CD4-positive, alpha-beta T cell treated with Interferon gamma for 1 hour (primary cell): ENCODE measurements around the gene KLHL20.
"Not testable (repeated sequence)": the region's sequence is repeated elsewhere in the genome, so short reads cannot be mapped to it uniquely, and the experiment has no call there.

Experiments used
- DNase-seq: peaks from one replicate; pipeline ENCODE4 v3.0.0-alpha.2; 2020

KLHL20 gene, protein sequence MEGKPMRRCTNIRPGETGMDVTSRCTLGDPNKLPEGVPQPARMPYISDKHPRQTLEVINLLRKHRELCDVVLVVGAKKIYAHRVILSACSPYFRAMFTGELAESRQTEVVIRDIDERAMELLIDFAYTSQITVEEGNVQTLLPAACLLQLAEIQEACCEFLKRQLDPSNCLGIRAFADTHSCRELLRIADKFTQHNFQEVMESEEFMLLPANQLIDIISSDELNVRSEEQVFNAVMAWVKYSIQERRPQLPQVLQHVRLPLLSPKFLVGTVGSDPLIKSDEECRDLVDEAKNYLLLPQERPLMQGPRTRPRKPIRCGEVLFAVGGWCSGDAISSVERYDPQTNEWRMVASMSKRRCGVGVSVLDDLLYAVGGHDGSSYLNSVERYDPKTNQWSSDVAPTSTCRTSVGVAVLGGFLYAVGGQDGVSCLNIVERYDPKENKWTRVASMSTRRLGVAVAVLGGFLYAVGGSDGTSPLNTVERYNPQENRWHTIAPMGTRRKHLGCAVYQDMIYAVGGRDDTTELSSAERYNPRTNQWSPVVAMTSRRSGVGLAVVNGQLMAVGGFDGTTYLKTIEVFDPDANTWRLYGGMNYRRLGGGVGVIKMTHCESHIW

DNA sequence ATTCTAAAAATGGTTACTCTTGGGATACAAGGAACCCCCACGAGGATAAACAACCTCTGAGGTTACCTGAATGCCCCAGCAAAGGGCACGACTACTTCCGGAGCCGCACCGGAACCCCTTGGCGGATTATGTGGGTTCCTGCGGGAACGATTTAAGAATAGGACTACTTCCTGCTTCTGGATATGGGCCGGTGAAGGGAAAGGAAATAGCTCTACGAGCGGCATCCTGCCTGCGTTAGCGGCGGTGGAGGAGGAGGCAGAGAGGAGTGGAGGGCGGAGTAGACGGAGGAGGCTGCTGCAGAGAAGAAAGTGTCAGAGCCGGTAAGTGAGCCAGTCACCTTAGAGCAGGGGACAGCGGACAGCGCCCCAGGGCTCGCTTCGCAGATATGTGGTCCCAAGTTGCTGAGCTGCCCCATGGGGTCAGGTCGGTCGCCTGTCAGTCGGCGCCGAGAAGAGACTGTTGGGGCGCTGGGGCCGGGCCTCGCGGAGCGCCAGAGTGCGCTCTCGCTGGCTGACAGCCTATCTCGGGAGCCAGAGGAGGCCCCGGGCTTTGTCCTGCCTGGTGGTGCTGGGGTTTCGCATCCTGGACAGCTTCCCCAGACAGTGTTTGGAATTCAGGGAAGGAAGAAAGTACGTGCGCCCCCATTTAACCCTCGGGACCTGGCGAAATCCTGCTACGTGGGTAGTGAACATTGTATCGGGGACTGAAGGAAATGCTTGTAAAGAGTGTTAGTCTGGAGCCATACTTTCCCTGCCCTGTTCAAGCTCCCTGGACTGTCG lies at the start of gene KLHL20:
Gene KLHL20 (plus strand): TSS at position 223 of the 779 bp plus-strand sequence. CDS start 1,063 bp downstream, outside the sequence.
- DNase-seq = peak; percentile 86

DNA sequence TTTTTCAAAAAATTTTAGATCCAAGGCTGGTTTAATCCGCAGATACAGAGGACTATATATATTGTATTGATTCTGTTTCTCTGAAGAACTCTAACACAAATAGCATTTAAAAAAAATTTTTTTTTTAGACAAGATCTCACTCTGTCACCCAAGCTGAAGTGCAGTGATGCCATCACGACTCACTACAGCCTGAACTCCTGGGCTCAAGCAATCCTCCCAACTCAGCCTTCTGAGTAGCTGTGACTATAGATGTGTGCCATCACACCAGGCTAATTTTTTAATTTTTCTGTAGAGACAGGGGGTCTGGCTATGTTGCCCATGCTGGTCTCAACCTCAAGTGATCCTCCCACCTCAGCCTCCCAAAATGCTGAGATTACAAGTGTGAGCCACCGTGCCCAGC lies 48.1 kb upstream of the KLHL20 start:
- DNase-seq = no peak

GRCh38 chr1:173669491-173669941 lies 45.3 kb upstream of the KLHL20 start, which contains the start of gene ANKRD45:
Gene ANKRD45, minus strand, starts transcription at chr1:173669851. Its CDS starts 10,433 bp downstream, at chr1:173659418.
- DNase-seq = no peak

- DNase-seq = not testable (repeated sequence)
Observed at GRCh38 chr1:173674496-173674895, 40.3 kb upstream of the KLHL20 start.

- DNase-seq = not testable (repeated sequence)
Observed at GRCh38 chr1:173680152-173680551, 34.6 kb upstream of the KLHL20 start.

GRCh38 chr1:173682184-173682583 lies 32.6 kb upstream of the KLHL20 start:
- no peak for DNase-seq

DNA sequence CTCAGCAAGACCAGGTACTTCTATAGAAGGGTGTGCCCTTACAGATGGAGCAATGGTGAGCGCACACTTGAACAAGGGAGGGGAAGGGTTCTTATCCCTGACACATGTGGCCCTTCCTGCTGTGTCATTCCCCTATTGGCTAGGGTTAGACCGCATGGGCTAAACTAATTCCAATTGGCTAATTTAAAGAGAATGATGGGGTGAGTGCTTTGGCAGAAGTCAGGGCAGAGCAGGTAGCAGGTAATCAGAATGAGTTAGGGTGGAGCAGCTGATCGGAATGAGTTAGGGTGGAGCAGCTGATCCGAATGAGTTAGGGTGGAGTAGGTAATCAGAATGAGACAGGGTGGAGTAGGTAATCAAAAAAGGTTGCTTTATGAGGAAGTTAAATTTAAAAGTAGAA lies 30.9 kb upstream of the KLHL20 start:
- not testable (repeated sequence) for DNase-seq

DNA sequence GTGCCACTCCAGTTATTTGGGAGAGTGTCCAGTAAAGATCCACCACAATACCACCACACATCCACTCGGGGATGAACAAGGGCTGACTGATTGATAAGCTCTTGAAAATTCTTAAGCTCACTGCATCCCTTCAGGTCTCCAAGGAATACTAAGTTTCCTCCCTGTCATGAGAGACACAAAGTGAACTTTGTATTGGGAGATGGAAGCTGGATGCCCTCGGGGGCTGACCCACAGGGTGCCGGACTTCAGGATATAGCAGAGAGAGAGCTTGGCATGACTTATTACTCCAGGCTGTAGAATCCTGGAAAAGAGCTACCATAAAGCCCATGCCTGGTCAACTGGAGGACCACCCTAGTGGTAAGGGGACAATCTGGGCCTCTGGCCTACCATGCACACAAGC lies 29.7 kb upstream of the KLHL20 start:
- DNase-seq = not testable (repeated sequence)

GRCh38 chr1:173688300-173688699 lies 26.5 kb upstream of the KLHL20 start:
- no peak for DNase-seq

DNA sequence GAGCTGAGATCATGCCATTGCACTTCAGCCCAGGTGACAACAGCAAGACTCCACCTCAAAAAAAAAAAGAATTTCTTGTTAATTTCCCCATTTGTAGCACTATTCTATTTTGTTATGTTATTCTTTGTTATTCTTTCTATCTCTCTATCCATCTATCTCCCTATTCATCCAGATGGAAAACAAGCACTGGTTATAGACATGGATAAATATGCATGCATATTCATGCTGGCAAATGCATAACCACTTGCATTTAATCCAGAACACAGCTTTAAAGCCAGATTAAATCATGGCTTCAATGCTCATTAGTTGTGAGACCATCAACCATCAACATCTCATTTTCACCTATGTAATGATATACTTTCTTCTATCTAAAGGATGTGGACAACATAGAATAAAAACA lies 21.5 kb upstream of the KLHL20 start:
- DNase-seq = no peak

GRCh38 chr1:173701299-173701698 lies 13.5 kb upstream of the KLHL20 start:
- not testable (repeated sequence) for DNase-seq

- DNase-seq = no peak
Observed at GRCh38 chr1:173702736-173703135, 12.0 kb upstream of the KLHL20 start.

DNA sequence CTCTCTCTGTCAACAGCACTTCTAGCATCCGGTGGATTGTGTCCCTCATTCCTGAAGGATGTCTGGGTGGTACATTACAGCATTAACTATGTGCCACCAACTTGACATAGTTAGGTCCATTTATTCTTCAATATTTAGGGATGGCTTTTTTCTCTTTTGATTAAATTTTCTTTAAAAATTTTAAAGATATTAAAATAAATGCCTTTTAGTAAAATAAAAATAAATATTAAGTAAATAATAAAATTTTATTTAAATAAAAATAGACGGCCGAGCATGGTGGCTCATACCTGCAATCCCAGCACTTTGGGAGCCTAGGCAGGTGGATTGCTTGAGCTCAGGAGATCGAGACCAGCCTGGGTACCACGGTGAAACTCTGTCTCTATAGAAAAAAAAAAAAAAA lies 9.7 kb upstream of the KLHL20 start:
- no peak for DNase-seq

GRCh38 chr1:173708787-173709186 lies 6.0 kb upstream of the KLHL20 start:
- no peak for DNase-seq

DNA sequence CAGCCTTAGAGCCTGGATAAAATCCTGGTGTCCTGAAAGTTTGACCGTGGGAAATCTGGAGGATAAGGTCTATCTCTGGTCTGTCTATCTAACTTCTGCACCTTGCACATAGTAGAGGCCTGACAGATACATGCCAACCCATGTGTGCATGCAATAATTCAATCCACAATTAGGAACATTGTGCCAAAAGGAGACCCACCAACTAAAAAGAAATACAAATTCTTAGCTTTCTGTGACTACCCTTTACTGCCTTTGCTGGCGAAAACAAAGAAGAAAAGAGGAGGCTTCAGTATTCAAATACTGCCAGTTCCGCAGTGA lies 381 bp upstream of the KLHL20 start:
- DNase-seq = no peak

DNA sequence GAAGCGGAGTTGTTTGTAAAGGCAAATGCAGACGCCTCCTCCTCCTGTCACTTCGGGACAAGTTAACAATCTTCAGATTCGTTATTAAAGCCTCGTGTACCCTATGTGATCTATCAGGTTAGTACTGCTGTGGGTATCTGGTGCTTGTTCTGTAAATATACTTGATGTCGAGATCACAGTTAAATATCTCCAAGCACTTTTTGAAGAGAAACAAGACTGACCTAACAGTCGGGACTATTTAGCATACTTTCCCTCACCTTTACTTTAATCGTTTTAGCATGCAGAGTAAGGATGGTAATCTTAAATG lies 710 bp downstream of the KLHL20 start:
- no peak for DNase-seq

DNA sequence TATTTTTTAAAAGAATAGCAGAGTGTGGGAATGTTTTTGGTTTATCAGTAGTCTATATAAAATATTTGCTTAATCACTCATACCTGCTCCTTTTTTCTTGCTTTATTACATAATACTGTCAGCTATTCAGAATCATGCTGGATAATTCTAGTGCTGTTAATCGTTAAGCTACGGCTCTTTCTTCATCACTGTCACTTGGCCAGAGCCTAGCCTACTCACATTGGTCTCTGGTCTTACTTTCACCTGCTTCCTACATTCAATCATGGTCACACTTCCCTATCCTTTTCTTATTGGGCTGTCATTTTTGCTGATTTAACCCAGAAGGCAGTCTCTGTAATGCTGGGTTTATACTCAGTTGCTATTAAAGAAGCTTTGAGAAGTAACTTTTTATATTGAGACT lies 2.5 kb downstream of the KLHL20 start:
- no peak for DNase-seq

DNA sequence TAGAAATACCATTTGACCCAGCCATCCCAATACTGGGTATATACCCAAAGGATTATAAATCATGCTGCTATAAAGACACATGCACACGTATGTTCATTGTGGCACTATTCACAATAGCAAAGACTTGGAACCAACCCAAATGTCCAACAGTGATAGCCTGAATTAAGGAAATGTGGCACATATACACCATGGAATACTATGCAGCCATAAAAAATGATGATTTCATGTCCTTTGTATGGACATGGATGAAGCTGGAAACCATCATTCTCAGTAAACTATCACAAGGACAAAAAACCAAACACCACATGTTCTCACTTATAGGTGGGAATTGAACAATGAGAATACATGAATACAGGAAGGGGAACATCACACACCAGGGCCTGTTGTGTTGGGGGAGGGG lies 16.6 kb downstream of the KLHL20 start:
- DNase-seq = not testable (repeated sequence)

GRCh38 chr1:173733912-173734311 lies 19.1 kb downstream of the KLHL20 start:
- no peak for DNase-seq

GRCh38 chr1:173736104-173736503 lies 21.3 kb downstream of the KLHL20 start:
- not testable (repeated sequence) for DNase-seq

DNA sequence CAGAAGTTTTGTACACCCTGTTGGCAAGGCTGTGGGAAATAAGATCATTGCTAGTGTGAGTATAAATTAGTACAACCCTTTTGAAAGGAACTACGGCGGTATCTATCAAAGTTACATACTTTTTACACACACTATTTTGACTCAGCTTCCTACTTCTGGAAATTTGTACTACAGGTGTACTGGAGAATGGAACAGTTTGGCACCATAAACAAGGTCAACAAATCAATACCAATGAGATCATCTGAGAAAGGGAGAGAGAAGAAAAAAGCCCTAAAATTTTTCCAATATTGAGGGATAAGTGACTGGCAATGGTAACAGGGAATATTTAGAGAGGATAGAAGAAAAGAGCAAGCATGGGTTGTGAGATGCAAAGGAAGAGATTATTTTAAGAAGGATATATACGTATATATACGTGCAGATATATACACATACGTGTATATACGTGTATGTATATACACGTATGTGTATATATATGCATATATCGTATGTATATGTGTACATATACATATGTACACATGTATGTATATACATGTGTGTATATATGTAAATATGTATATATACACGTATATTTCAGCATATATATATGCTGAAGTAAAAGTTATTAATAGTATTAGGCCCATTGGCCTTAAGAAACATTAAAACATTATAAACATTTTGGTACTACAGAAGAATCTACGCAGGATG lies 27.6 kb downstream of the KLHL20 start:
- no peak for DNase-seq

DNA sequence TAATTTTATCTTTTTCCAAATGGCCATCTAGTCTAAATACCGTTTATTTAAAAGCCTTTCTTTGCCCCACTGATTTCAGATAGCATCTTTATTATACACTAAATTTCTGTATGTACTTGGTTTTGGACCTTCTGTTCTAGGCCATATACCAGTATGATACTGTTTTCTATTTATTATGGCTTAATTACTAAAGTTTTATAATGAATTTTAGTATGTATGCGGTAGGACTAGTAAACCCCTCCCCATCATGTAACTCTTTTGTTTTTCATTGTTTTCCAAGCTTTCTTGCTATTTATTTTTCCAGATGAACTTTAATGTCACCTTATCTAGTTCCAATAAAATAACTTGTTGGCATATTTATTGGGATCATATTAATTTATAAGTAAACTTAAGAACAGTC lies 29.9 kb downstream of the KLHL20 start:
- no peak for DNase-seq

DNA sequence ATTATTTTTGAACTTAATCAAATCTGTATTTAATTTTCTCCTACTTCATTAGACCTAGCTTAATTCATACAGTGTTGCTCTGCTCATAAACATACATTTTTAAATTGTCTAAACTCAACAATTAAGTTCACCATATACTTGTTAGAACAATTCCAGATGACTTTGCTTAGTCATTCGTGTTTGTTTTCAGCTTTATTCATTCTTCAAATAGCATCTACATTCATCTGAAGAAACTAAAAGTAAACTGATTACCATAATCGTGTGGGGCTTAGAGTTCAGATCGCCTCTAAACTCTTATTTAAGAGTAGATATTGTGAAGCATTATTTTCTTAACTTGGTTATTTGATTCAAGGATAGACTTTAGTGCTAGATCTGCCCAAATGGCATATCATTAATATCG lies 34.4 kb downstream of the KLHL20 start:
- no peak for DNase-seq
